Right lobe of liver (tissue), 4 donors: ENCODE measurements around the gene ABHD12.

ENCODE experiments used
- CTCF ChIP-seq, 4 donors: fragments of 200-600 bp in 3 of 4; fragments of 450-650 bp in 1 of 4; IDR thresholded peaks; one replicate each; pipeline versions ENCODE4 v1.5.1 to v1.8.0; 2016 to 2022; ENCODE audit warnings: antibody characterized with exemption in 4 of 4, mild to moderate bottlenecking in 2 of 4
- POLR2A ChIP-seq: fragments of 450-650 bp; IDR thresholded peaks from one replicate; pipeline ENCODE4 v1.6.1; 2017; ENCODE audit warnings: antibody characterized with exemption, mild to moderate bottlenecking
- donor health status: DM: no; HTN: no; CAD: no.
- donor health status: DM: no; HTN: no; CAD: no.
- donor health status: DM: no; HTN: yes; CAD: no.

GRCh38 chr20:25323496-25324246 lies 67.0 kb downstream of the ABHD12 start:
- no peak for TF ChIP-seq CTCF (IDR thresholded peaks at IDR 0.05)
- no peak for TF ChIP-seq POLR2A
